Measurements from ENCODE around the gene ASB4.

Gene ASB4

GRCh38 chr7:95583834-95584621, 98.3 kb downstream of the ASB4 start:
- no peak for DNase-seq (ENCODE audit: low read depth)
- TF ChIP-seq CTCF (IDR thresholded peaks at IDR 0.05; ENCODE audit: control insufficient read depth, insufficient read depth, low read depth, low read length, missing control alignments), result no peak
- no peak overlapping the region for H3K4me3 ChIP-seq (ENCODE audit: control insufficient read depth, low read depth, low read length)

- TF ChIP-seq CTCF (IDR thresholded peaks at IDR 0.05; ENCODE audit: control insufficient read depth, insufficient read depth, low read depth, low read length, missing control alignments), result no peak
- DNase-seq (ENCODE audit: low read depth), result no peak
- H3K4me3 ChIP-seq (ENCODE audit: control insufficient read depth, low read depth, low read length), result no peak overlapping the region
Measured at GRCh38 chr7:95584769-95585425, 99.2 kb downstream of the ASB4 start.

DNA sequence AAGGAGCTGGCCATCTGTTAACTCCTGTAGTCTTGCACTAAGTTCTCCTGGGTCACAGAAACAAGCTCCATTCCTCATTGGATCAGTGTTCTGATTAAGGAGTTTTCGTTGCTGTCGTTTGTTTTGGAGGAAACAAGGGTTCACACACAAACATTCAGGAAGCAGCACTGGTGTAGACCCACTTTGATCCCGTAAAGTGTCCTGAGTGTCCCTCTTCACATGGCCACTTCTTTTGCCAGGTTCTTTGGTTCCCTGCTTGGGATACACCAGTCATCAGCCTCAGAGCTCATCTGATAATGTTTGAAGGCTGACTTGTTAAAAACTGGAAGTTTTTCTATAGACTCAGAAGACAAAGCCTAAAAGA, 99.7 kb downstream of the ASB4 start:
- DNase-seq (ENCODE audit: low read depth), result no peak
- H3K4me3 ChIP-seq (ENCODE audit: control insufficient read depth, low read depth, low read length), result no peak overlapping the region
- TF ChIP-seq CTCF (IDR thresholded peaks at IDR 0.05; ENCODE audit: control insufficient read depth, insufficient read depth, low read depth, low read length, missing control alignments), result no peak

DNA sequence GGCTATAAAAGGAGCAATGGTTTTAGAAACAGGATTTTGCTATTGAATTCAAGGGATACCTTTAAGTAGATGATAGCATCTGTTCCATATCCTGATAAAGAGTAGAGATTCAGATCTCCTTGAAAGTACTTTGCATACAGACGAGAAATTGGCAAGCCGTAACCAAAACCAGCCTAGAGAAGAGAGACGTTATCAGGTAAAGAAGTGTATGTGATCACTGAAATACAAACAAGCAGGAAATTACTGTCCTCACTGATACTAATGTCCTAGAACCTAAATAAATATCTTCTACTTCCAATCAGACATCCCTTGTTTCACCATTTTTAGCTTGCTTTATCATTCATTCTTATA, 101.2 kb downstream of the ASB4 start:
- no peak overlapping the region for H3K4me3 ChIP-seq (ENCODE audit: control insufficient read depth, low read depth, low read length)
- no peak for DNase-seq (ENCODE audit: low read depth)
- TF ChIP-seq CTCF (IDR thresholded peaks at IDR 0.05; ENCODE audit: control insufficient read depth, insufficient read depth, low read depth, low read length, missing control alignments), result no peak

DNA sequence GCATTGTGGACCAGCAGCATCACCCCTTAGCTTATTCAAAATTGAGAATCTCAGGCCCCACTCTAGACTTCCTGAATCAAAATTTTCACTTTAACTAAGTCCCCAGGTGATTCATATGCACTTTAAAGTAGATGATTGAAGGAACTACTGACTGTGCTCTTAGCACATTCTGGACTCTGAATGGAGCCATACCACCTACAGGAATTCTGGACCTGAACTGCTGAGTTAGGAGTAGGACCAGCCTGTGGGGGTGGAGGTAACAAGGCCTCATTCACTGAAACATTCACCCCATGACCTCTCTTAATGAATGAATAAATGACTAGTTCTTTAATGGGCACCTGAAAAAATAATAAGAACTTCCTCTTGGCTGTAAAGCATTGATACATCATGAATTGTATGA, 103.3 kb downstream of the ASB4 start:
- TF ChIP-seq CTCF (IDR thresholded peaks at IDR 0.05; ENCODE audit: control insufficient read depth, insufficient read depth, low read depth, low read length, missing control alignments), result no peak
- no peak for DNase-seq (ENCODE audit: low read depth)

DNA sequence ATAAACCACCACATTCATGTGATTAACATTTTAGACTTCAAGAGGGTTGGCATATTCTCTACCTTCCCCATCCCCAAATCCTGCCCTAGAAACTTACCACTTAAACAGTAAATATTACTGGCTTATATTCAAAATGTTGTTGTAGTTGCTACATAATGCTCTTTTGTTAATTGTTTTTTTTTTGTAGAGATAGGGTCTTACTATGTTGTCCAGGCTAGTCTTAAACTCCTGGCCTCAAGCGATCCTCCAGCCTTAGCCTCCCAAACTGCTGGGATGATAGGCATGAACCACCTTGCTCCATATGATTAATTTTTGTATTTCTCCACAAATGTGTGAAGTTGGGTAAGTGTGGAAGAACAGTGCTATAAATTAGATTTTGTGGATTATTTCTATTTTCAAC, 104.0 kb downstream of the ASB4 start:
- no peak overlapping the region for H3K4me3 ChIP-seq (ENCODE audit: control insufficient read depth, low read depth, low read length)
- DNase-seq (ENCODE audit: low read depth), result no peak
- no peak for TF ChIP-seq CTCF (IDR thresholded peaks at IDR 0.05; ENCODE audit: control insufficient read depth, insufficient read depth, low read depth, low read length, missing control alignments)

More for the DNA sequence above, 103.3 kb downstream of the ASB4 start:
- no peak overlapping the region for H3K4me3 ChIP-seq (ENCODE audit: control insufficient read depth, low read depth, low read length)

Measured in AG09309 (cell line).